ENCODE measurements around the gene WIPF2. TPM values are rescaled to one million over a fixed set of nuclear protein-coding genes. Genes with fewer than 3 reads are reported as not detected.

The WIPF2 gene, protein sequence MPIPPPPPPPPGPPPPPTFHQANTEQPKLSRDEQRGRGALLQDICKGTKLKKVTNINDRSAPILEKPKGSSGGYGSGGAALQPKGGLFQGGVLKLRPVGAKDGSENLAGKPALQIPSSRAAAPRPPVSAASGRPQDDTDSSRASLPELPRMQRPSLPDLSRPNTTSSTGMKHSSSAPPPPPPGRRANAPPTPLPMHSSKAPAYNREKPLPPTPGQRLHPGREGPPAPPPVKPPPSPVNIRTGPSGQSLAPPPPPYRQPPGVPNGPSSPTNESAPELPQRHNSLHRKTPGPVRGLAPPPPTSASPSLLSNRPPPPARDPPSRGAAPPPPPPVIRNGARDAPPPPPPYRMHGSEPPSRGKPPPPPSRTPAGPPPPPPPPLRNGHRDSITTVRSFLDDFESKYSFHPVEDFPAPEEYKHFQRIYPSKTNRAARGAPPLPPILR
- total RNA-seq, result 10 to 100 TPM; 26.0 TPM

DNA sequence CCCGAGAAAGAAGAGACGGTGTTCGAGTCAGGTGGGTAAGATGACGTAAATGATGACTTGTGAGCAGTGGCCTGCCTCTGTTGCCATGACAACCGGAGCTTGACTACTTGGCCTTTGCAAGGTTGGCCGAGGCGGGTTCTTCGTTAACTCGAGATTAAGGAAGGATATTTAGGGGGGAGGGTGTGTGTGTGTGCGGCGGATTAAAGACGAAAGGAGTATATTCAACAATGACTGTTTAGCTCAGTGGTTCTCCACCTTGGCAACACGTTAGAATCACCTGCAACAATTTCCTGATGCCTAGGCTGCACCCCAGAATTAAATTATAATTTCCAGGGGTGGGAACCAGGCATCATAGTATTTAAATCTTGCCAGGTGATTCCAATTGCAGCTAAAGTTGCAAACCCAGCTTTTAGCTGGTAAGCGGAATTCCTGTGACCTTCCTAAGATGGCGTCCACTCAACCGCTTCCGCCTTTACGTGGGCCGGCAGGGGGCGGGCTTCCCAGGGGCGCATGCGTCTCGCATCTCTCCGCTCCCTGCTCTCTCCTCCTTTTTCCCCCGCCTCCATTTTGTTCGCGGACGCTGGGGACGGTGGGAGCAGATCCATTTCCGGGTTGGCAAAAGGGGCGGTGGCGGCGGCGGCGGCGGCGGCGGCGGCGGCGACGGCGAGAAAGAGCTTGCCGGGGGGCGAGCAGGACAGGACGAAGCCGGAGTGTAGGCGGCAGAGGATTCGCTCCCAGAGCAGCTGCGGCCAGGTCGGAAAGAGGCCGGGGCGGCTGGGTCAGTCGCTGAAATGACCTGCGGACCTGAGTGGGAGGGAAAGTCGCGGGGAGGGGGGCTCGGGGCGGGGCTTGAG, at the start of gene WIPF2:
Gene WIPF2 (plus strand): TSS at position 565 of the 854 bp plus-strand sequence. CDS start 37,156 bp downstream, outside the sequence.
- POLR2A ChIA-PET, result interaction anchor here (0.7 to 3.0 kb wide), 38 partner anchors 10 to 1473 kb away, joined by 3 to 26 read pairs (median 4); partner anchors contain the start of genes CASC3, CDC6, EIF1 and MED24
- CTCF ChIA-PET, result interaction anchor here (0.6 to 3.9 kb wide), 31 partner anchors 10 to 297 kb away, joined by 3 to 51 read pairs (median 4); partner anchors contain the start of genes CASC3, CDC6, PSMD3 and TOP2A
- peaks cover 32% of the 10 kb centered on the region for H3K4me1 Mint-ChIP-seq
- peaks cover 10% of the 10 kb centered on the region for H3K36me3 Mint-ChIP-seq (ENCODE audit: low read depth)
- peak within 1 kb of the TSS; percentile 90 for H3K4me3 Mint-ChIP-seq
- no peaks in the 10 kb centered on the region for H3K27me3 Mint-ChIP-seq
- H3K9me3 Mint-ChIP-seq, result no peaks in the 10 kb centered on the region
- peak; percentile 97 for DNase-seq
- peak within 1 kb of the TSS; percentile 100 for H3K27ac Mint-ChIP-seq

DNA sequence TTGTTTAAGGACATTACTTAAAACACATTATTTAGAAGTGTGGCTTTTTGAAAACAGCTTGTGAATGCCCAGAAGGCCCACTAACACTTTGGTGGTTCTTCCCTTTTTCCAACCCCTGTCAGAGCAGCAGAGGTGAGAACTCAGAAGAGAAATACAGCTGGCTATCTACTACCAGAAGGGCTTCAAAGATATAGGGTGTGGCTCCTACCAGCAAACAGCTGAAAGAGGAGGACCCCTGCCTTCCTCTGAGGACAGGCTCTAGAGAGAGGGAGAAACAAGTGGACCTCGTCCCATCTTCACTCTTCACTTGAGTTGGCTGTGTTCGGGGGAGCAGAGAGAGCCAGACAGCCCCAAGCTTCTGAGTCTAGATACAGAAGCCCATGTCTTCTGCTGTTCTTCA, 48.8 kb upstream of the WIPF2 start:
- DNase-seq, result no peak
- Mint-ChIP-seq H3K27me3 (no peaks in the 10 kb centered on the region), H3K36me3 (ENCODE audit: low read depth) (peaks cover 75% of the 10 kb centered on the region), H3K4me3 (no peak overlapping the region), H3K4me1 (peaks cover 5% of the 10 kb centered on the region), H3K27ac (no peak overlapping the region), H3K9me3 (no peaks in the 10 kb centered on the region)
- POLR2A ChIA-PET, result interaction anchor here (1.1 kb wide), 1 partner anchor 9 kb away, joined by 3 read pairs; no protein-coding TSS in a partner anchor
- CTCF ChIA-PET, result interaction anchor here (0.7 to 1.4 kb wide), 2 partner anchors 57 to 106 kb away, joined by 3 to 13 read pairs; no protein-coding TSS in a partner anchor

- Mint-ChIP-seq H3K4me1 (peaks cover 7% of the 10 kb centered on the region), H3K36me3 (ENCODE audit: low read depth) (peaks cover 68% of the 10 kb centered on the region), H3K27me3 (no peaks in the 10 kb centered on the region), H3K4me3 (no peak overlapping the region), H3K9me3 (no peaks in the 10 kb centered on the region), H3K27ac (no peak overlapping the region)
- ChIA-PET POLR2A (no interaction called here), CTCF (no interaction called here)
- DNase-seq, result no peak
These were observed 47.4 kb upstream of the WIPF2 start for GRCh38 chr17:40171750-40172149.

DNA sequence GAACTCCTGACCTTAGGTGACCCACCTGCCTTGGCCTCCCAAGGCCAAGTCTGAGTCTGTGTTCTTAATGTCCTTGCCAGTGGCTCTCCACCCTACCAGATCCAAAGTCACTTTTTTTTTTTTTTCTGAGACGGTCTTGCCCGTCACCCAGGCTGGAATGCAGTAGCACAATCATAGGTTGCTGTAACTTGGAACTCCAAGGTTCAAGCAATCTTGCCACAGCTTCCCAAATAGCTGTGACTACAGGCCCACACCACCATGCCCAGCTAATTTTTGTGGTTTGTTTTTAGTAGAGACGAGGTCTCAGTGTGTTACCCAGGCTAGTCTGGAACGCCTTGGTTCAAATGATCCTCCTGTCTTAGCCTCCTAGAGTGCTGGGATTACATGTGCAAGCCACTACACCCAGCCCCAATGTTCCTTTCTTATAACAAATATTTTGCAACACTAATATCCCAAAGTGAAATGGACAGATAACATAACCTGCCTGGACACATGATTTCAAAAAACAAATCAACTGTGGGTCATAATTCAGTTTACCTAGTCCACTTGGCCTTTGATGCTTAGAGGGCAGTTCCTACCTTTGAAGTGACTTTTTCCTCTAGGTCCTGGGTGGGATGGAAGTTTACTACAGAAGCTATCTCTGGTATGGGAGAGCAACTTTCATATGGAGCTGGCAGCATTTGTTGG, 45.9 kb upstream of the WIPF2 start:
- H3K4me3 Mint-ChIP-seq, result no peak overlapping the region
- no peaks in the 10 kb centered on the region for H3K27me3 Mint-ChIP-seq
- no peak for DNase-seq
- no peak overlapping the region for H3K27ac Mint-ChIP-seq
- ChIA-PET POLR2A (interaction anchor here (1.3 kb wide), 1 partner anchor 60 kb away, joined by 3 read pairs; no protein-coding TSS in a partner anchor), CTCF (interaction anchor here (0.7 to 3.1 kb wide), 4 partner anchors 60 to 117 kb away, joined by 4 to 13 read pairs (median 6); no protein-coding TSS in a partner anchor)
- H3K4me1 Mint-ChIP-seq, result peaks cover 10% of the 10 kb centered on the region
- no peaks in the 10 kb centered on the region for H3K9me3 Mint-ChIP-seq
- peaks cover 59% of the 10 kb centered on the region for H3K36me3 Mint-ChIP-seq (ENCODE audit: low read depth)

- H3K27me3 Mint-ChIP-seq, result no peaks in the 10 kb centered on the region
- H3K27ac Mint-ChIP-seq, result no peak overlapping the region
- POLR2A ChIA-PET, result interaction anchor here (1.3 kb wide), 1 partner anchor 60 kb away, joined by 3 read pairs; no protein-coding TSS in a partner anchor
- no peak for DNase-seq
- H3K9me3 Mint-ChIP-seq, result no peaks in the 10 kb centered on the region
- CTCF ChIA-PET, result interaction anchor here (0.7 to 3.1 kb wide), 4 partner anchors 61 to 116 kb away, joined by 4 to 13 read pairs (median 6); no protein-coding TSS in a partner anchor
- H3K36me3 Mint-ChIP-seq (ENCODE audit: low read depth), result peaks cover 54% of the 10 kb centered on the region
- peaks cover 7% of the 10 kb centered on the region for H3K4me1 Mint-ChIP-seq
- H3K4me3 Mint-ChIP-seq, result no peak overlapping the region
These were observed 45.3 kb upstream of the WIPF2 start for GRCh38 chr17:40173778-40174135.

DNA sequence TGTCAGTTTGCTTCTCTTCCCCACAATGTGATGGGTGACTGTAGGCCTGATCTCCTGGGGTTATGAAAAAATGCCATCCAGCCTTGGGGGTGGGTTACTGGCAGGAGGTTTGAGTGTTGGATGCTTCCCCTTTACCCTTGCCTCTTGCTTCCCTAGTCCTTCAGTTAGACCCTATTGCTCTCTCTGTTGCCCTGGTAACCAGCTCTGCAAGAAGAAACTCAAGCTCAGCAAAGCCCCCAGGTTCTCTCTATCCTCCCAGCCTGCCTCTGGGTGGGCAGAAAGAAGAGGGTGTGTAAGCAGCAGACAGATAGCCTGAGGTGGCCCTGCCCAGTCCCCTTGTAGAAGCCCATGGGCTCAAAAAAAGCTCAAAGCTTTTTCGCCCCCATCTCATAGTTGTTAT, 44.6 kb upstream of the WIPF2 start:
- Mint-ChIP-seq H3K27ac (no peak overlapping the region), H3K36me3 (ENCODE audit: low read depth) (peaks cover 47% of the 10 kb centered on the region), H3K9me3 (no peaks in the 10 kb centered on the region), H3K27me3 (no peaks in the 10 kb centered on the region), H3K4me1 (peaks cover 7% of the 10 kb centered on the region), H3K4me3 (no peak overlapping the region)
- CTCF ChIA-PET, result interaction anchor here (0.6 to 3.1 kb wide), 5 partner anchors 11 to 179 kb away, joined by 3 to 13 read pairs (median 4); no protein-coding TSS in a partner anchor
- DNase-seq, result no peak
- POLR2A ChIA-PET, result interaction anchor here (1.3 to 1.4 kb wide), 2 partner anchors 22 to 61 kb away, joined by 3 read pairs; no protein-coding TSS in a partner anchor

GRCh38 chr17:40175928-40176753, 43.0 kb upstream of the WIPF2 start:
- no peak overlapping the region for H3K27ac Mint-ChIP-seq
- H3K4me1 Mint-ChIP-seq, result peaks cover 7% of the 10 kb centered on the region
- no peak overlapping the region for H3K4me3 Mint-ChIP-seq

DNA sequence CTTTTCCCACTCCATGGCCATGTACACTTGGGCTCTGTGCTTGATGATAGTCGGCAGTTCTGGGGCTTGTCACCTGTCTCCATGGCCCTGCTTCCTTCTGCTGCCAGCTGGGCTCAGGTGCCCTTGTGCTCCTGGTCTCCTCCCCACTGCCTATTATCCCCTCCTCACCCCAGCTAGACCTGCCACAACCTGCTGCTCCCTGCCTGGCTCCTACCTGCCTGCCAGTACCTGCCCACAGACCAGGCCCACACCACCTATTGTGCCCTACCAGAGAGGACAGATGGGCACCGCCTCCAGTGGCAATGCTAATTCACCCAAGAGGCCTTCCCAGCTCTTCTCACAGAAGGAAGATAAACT, 42.4 kb upstream of the WIPF2 start:
- Mint-ChIP-seq H3K4me1 (peaks cover 7% of the 10 kb centered on the region), H3K27ac (no peak overlapping the region), H3K4me3 (no peak overlapping the region), H3K36me3 (ENCODE audit: low read depth) (peaks cover 32% of the 10 kb centered on the region), H3K27me3 (no peaks in the 10 kb centered on the region), H3K9me3 (no peaks in the 10 kb centered on the region)
- ChIA-PET CTCF (interaction anchor here (1.1 to 1.3 kb wide), 2 partner anchors 8 to 76 kb away, joined by 3 read pairs; partner anchors contain the start of gene NR1D1), POLR2A (interaction anchor here (0.8 to 1.0 kb wide), 4 partner anchors 8 to 119 kb away, joined by 3 to 4 read pairs (median 3); no protein-coding TSS in a partner anchor)
- DNase-seq, result no peak

More at GRCh38 chr17:40175928-40176753, 43.0 kb upstream of the WIPF2 start:
- Mint-ChIP-seq H3K9me3 (no peaks in the 10 kb centered on the region), H3K27me3 (no peaks in the 10 kb centered on the region), H3K36me3 (ENCODE audit: low read depth) (peaks cover 37% of the 10 kb centered on the region)
- no peak for DNase-seq
- CTCF ChIA-PET, result interaction anchor here (1.1 to 3.1 kb wide), 3 partner anchors 8 to 76 kb away, joined by 3 to 13 read pairs (median 3); partner anchors contain the start of gene NR1D1
- POLR2A ChIA-PET, result interaction anchor here (0.8 to 1.4 kb wide), 5 partner anchors 7 to 120 kb away, joined by 3 to 4 read pairs (median 3); no protein-coding TSS in a partner anchor

DNA sequence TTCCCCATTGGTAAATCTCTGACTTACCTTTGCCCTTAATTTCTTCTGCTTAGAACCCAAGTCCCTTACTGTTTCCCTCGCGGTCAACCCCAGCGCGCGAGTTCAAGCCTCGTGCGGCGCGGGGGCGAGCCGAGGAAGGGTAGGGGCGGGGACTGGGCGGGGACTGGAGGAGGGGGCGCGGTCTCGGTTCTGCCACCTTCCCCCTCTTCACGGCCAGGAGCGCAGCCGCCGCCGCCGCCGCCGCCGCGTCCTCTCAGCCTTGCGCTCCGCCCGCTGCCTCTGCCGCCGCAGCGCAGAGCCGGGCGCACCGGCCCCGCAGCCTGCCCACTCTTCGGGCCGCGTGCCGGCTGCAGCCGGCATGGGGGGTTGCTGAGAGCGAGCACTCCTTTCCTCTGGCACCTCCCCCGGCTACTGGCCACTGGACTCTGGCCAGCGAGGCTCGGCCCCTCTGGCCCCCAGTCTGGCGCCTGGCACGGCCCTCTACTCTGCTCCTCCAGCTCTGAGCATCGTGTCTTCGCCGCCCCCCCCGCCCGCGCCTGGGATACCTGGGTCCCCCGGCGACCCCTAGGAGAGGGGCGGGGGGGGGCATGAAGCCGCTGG, 41.7 kb upstream of the WIPF2 start, which contains the start of gene RAPGEFL1:
Gene RAPGEFL1 (plus strand): TSS at position 196 of the 600 bp plus-strand sequence. CDS start 392 bp downstream, at position 588.
- peaks cover 26% of the 10 kb centered on the region for H3K36me3 Mint-ChIP-seq (ENCODE audit: low read depth)
- no peaks in the 10 kb centered on the region for H3K27me3 Mint-ChIP-seq
- ChIA-PET POLR2A (interaction anchor here (0.8 to 1.1 kb wide), 5 partner anchors 9 to 387 kb away, joined by 3 to 4 read pairs (median 3); no protein-coding TSS in a partner anchor), CTCF (interaction anchor here (4.7 kb wide), 1 partner anchor 9 kb away, joined by 14 read pairs; no protein-coding TSS in a partner anchor)
- H3K4me1 Mint-ChIP-seq, result peaks cover 7% of the 10 kb centered on the region
- no peak within 1 kb of the TSS for H3K27ac Mint-ChIP-seq
- no peaks in the 10 kb centered on the region for H3K9me3 Mint-ChIP-seq
- H3K4me3 Mint-ChIP-seq, result peak within 1 kb of the TSS; percentile 30
- DNase-seq, result peak; percentile 84

- CTCF ChIA-PET, result interaction anchor here (0.9 to 4.7 kb wide), 3 partner anchors 10 to 65 kb away, joined by 3 to 14 read pairs (median 4); no protein-coding TSS in a partner anchor
- Mint-ChIP-seq H3K9me3 (no peaks in the 10 kb centered on the region), H3K4me3 (no peak overlapping the region), H3K27me3 (no peaks in the 10 kb centered on the region), H3K36me3 (ENCODE audit: low read depth) (peaks cover 21% of the 10 kb centered on the region), H3K4me1 (peaks cover 7% of the 10 kb centered on the region), H3K27ac (no peak overlapping the region)
- POLR2A ChIA-PET, result interaction anchor here (0.7 to 1.3 kb wide), 3 partner anchors 40 to 387 kb away, joined by 3 to 5 read pairs (median 3); no protein-coding TSS in a partner anchor
- no peak for DNase-seq
These were observed 41.0 kb upstream of the WIPF2 start for GRCh38 chr17:40178021-40178601.

All from activated CD4-positive, alpha-beta memory T cell treated with anti-CD3 and anti-CD28 coated beads, Interleukin-2, amount 10 ng/mL, durations not matched to agents 7 days and 5 days (primary cell).